Upper lobe of left lung (tissue), 6 donors: ENCODE results near the gene COA3. TPM values are rescaled to one million over a fixed set of nuclear protein-coding genes. Genes with fewer than 3 reads are reported as not detected.

Experiments used
- ATAC-seq, 2 donors: fragments of 200-7000 bp; cut with Tn5 transposase; one replicate each; pipeline ENCODE4 v1.9.1; 2022; ENCODE audit warnings: mild to moderate bottlenecking in 2 of 2, moderate library complexity in 2 of 2; ENCODE audit not compliant: low FRiP score in 2 of 2
- DNase-seq, 2 donors: peaks; one replicate each; pipeline ENCODE4 v3.0.0-alpha.2; 2019 to 2020
- H3K27ac ChIP-seq, 4 donors: fragments of 200-600 bp; sonication (generic); one replicate each; pipeline ENCODE4 v1.5.1; 2016 to 2019
- H3K27me3 ChIP-seq, 4 donors: fragments of 200-600 bp; sonication (generic); one replicate each; pipeline ENCODE4 v1.5.1; 2017 to 2019
- H3K36me3 ChIP-seq, 4 donors: fragments of 200-600 bp; sonication (generic); one replicate each; pipeline ENCODE4 v1.5.1; 2016 to 2019
- H3K4me1 ChIP-seq, 4 donors: fragments of 200-600 bp; sonication (generic); one replicate each; pipeline ENCODE4 v1.5.1; 2018 to 2019
- H3K4me3 ChIP-seq, 4 donors: fragments of 200-600 bp; sonication (generic); one replicate each; pipeline ENCODE4 v1.5.1; 2017 to 2019; ENCODE audit warnings: mild to moderate bottlenecking in 2 of 4, moderate library complexity in 1 of 4
- H3K9me3 ChIP-seq, 4 donors: fragments of 200-600 bp; sonication (generic); one replicate each; pipeline ENCODE4 v1.5.1; 2018 to 2019
- EP300 ChIP-seq, 4 donors: sonication (generic); formaldehyde crosslinking; IDR thresholded peaks; one replicate each; pipeline ENCODE4 v1.5.1; 2017; ENCODE audit warnings: antibody characterized with exemption in 4 of 4, control low read depth in 2 of 4
- POLR2A ChIP-seq, 4 donors: fragments of 450-650 bp; IDR thresholded peaks; one replicate each; pipeline ENCODE4 v1.5.1; 2016 to 2017; ENCODE audit warnings: antibody characterized with exemption in 4 of 4, mild to moderate bottlenecking in 2 of 4
- POLR2AphosphoS5 ChIP-seq, 2 donors: sonication (generic); formaldehyde crosslinking; IDR thresholded peaks; one replicate each; pipeline ENCODE4 v1.5.1; 2017; ENCODE audit warnings: antibody characterized with exemption in 2 of 2
- WGBS, 2 donors: methylation state at CpG; one replicate each; pipeline ENCODE4 v1.1.5; 2017 to 2018; 5-methylcytosine and 5-hydroxymethylcytosine counted together
- total RNA-seq, 6 donors: library from RNA; depleted of rRNA in 4 of 6; stranded (reverse); fragments of >200 nt in 4 of 6; gene quantifications; one replicate each; pipeline versions ENCODE4 v1.1.0 to v1.2.1, GENCODE V29; 2016 to 2021
- TF ChIP-seq, protein P1 (sequence below), 6 experiments: fragments of 450-650 bp in 4 of 6; fragments of 200-600 bp in 2 of 6; sonication (generic) in 2 of 6; IDR thresholded peaks; one replicate each; pipeline ENCODE4 v1.5.1; 2016 to 2019; ENCODE audit warnings: antibody characterized with exemption in 6 of 6
- donor health status: DM: no; HTN: no; CAD: no; lungs with moderate emphysema.
- donor health status: DM: no; HTN: yes; CAD: no; lungs with severe emphysema.

COA3 gene
- total RNA-seq, 6 donors from 2014 or later = 23.3 to 95.3 (median 67.4) TPM

DNA sequence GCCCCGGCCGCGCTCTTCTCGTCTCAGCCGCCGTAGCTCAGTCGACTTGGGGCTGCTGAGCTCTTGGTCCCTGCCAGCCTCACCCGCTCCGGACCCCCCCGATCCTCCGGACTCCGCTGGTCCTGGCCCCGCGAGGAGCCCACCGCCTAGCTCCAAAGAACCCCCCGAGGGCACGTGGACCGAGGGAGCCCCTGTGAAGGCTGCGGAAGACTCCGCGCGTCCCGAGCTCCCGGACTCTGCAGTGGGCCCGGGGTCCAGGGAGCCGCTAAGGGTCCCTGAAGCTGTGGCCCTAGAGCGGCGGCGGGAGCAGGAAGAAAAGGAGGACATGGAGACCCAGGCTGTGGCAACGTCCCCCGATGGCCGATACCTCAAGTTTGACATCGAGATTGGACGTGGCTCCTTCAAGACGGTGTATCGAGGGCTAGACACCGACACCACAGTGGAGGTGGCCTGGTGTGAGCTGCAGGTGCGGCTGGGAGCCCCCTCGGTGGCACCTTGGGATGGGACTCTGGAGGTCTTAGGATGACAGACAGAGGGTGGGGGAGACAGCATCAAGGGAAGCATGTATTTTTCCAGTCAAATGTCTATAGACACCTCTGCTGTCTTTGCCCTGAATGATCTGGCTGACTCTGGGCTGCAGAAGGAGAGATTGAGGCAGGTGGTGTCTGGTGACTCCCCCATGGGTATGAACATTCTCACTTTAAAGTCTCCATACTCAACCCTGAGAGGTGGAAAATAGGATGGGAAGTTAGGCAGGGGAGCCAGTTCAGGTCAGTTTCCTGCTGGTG, 17.5 kb downstream of the COA3 start:
- peaks cover 15 to 40% (median 27%) of the 10 kb centered on the region in 4 donors for H3K36me3 ChIP-seq
- TF ChIP-seq, protein P1, sequence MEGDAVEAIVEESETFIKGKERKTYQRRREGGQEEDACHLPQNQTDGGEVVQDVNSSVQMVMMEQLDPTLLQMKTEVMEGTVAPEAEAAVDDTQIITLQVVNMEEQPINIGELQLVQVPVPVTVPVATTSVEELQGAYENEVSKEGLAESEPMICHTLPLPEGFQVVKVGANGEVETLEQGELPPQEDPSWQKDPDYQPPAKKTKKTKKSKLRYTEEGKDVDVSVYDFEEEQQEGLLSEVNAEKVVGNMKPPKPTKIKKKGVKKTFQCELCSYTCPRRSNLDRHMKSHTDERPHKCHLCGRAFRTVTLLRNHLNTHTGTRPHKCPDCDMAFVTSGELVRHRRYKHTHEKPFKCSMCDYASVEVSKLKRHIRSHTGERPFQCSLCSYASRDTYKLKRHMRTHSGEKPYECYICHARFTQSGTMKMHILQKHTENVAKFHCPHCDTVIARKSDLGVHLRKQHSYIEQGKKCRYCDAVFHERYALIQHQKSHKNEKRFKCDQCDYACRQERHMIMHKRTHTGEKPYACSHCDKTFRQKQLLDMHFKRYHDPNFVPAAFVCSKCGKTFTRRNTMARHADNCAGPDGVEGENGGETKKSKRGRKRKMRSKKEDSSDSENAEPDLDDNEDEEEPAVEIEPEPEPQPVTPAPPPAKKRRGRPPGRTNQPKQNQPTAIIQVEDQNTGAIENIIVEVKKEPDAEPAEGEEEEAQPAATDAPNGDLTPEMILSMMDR (IDR thresholded peaks at IDR 0.05) = no peak
- peaks cover 18 to 31% (median 26%) of the 10 kb centered on the region in 4 donors for H3K4me1 ChIP-seq
- ATAC-seq (no peak), DNase-seq (peak in 1 of 2 donors; percentile 56)
- peaks cover 0 to 56% (median 13%) of the 10 kb centered on the region in 4 donors for H3K27me3 ChIP-seq
- WGBS, 2 donors = 9 to 40% methylated on average over 1 to 38 of the region's 39 CpGs
- no peak overlapping the region for H3K27ac ChIP-seq
- H3K9me3 ChIP-seq = no peaks in the 10 kb centered on the region
- peak overlapping the region in 3 of 4 donors; percentile 18 to 38 (median 29) for H3K4me3 ChIP-seq

- H3K4me1 ChIP-seq = peaks cover 16 to 30% (median 26%) of the 10 kb centered on the region in 4 donors
- TF ChIP-seq POLR2A (IDR thresholded peaks at IDR 0.05) (no peak), EP300 (IDR thresholded peaks at IDR 0.05) (no peak), POLR2AphosphoS5 (IDR thresholded peaks at IDR 0.05) (no peak)
- TF ChIP-seq, protein P1 (IDR thresholded peaks at IDR 0.05) = no peak
- no peak within 1 kb of the TSS for H3K27ac ChIP-seq
- H3K4me3 ChIP-seq = peak within 1 kb of the TSS in 3 of 4 donors; percentile 18 to 38 (median 29)
- DNase-seq (peak in 1 of 2 donors; percentile 84), ATAC-seq (peak in 1 of 2 donors; percentile 63)
- peaks cover 0 to 48% (median 12%) of the 10 kb centered on the region in 4 donors for H3K27me3 ChIP-seq
- H3K36me3 ChIP-seq = peaks cover 22 to 47% (median 35%) of the 10 kb centered on the region in 4 donors
- 12 to 39% methylated on average over 12 to 53 of the region's 65 CpGs for WGBS, 2 donors
- no peaks in the 10 kb centered on the region for H3K9me3 ChIP-seq
Measured at GRCh38 chr17:42779936-42780850, 18.3 kb downstream of the COA3 start, which contains the start of gene WNK4. Gene WNK4, plus strand, starts transcription at chr17:42780610. Its CDS starts 89 bp downstream, at chr17:42780699.

- no peak for ATAC-seq
- H3K36me3 ChIP-seq = peaks cover 22 to 54% (median 36%) of the 10 kb centered on the region in 4 donors
- H3K9me3 ChIP-seq = no peaks in the 10 kb centered on the region
- no peak overlapping the region for H3K27ac ChIP-seq
- TF ChIP-seq, protein P1 (IDR thresholded peaks at IDR 0.05) = no peak
- no peak for TF ChIP-seq POLR2AphosphoS5 (IDR thresholded peaks at IDR 0.05)
- no peak for TF ChIP-seq POLR2A (IDR thresholded peaks at IDR 0.05)
- TF ChIP-seq EP300 (IDR thresholded peaks at IDR 0.05) = no peak
- 75 to 83% methylated on average over 3 of the region's 3 CpGs for WGBS, 2 donors
- peaks cover 0 to 42% (median 10%) of the 10 kb centered on the region in 4 donors for H3K27me3 ChIP-seq
- DNase-seq = no peak
- H3K4me1 ChIP-seq = peaks cover 14 to 29% (median 20%) of the 10 kb centered on the region in 4 donors
- no peak overlapping the region for H3K4me3 ChIP-seq
Measured at GRCh38 chr17:42779304-42779935, 19.1 kb downstream of the COA3 start.

GRCh38 chr17:42778570-42778969, 19.9 kb downstream of the COA3 start:
- Histone ChIP-seq H3K27ac (no peak overlapping the region), H3K27me3 (peaks cover 0 to 33% (median 9%) of the 10 kb centered on the region in 4 donors), H3K4me1 (peaks cover 20 to 36% (median 23%) of the 10 kb centered on the region in 4 donors), H3K4me3 (no peak overlapping the region), H3K9me3 (no peaks in the 10 kb centered on the region), H3K36me3 (peaks cover 22 to 54% (median 36%) of the 10 kb centered on the region in 4 donors)
- TF ChIP-seq POLR2A (IDR thresholded peaks at IDR 0.05) (no peak), EP300 (IDR thresholded peaks at IDR 0.05) (no peak), POLR2AphosphoS5 (IDR thresholded peaks at IDR 0.05) (no peak)
- TF ChIP-seq, protein P1 (IDR thresholded peaks at IDR 0.05) = no peak
- DNase-seq (no peak), ATAC-seq (no peak)
- 96 to 100% methylated on average over 3 to 5 of the region's 5 CpGs for WGBS, 2 donors
